Loucy (cell line): ENCODE results near the gene ZNF783.

Experiments used
- H2AFZ ChIP-seq: fragments of 200-600 bp; sonication (generic); 2 replicates; pipeline ENCODE4 v1.6.0; 2016; ENCODE audit warnings: antibody characterized with exemption, mild to moderate bottlenecking, low read length, moderate library complexity
- H3F3A ChIP-seq: fragments of 200-600 bp; 2 replicates; pipeline ENCODE4 v1.6.0; 2016; ENCODE audit warnings: antibody characterized with exemption, low read depth, mild to moderate bottlenecking
- H3K27me3 ChIP-seq: fragments of 200-600 bp; sonication (generic); 2 replicates; pipeline ENCODE4 v1.6.1; 2014; ENCODE audit warnings: low read length, mild to moderate bottlenecking; ENCODE audit not compliant: insufficient read depth, poor library complexity, severe bottlenecking
- H3K36me3 ChIP-seq: fragments of 200-600 bp; sonication (generic); 2 replicates; pipeline ENCODE4 v1.6.1; 2016; ENCODE audit warnings: low read length; ENCODE audit not compliant: insufficient read depth
- H3K4me1 ChIP-seq: fragments of 200-600 bp; sonication (generic); 2 replicates; pipeline ENCODE4 v1.5.1; 2014; ENCODE audit warnings: low read length, mild to moderate bottlenecking; ENCODE audit not compliant: insufficient read depth, poor library complexity, severe bottlenecking
- H3K4me2 ChIP-seq: fragments of 200-600 bp; sonication (generic); 2 replicates; pipeline ENCODE4 v1.6.0; 2014; ENCODE audit warnings: antibody characterized with exemption, low read length, low read depth, mild to moderate bottlenecking; ENCODE audit not compliant: poor library complexity, severe bottlenecking
- H3K4me3 ChIP-seq: fragments of 200-600 bp; sonication (generic); 2 replicates; pipeline ENCODE4 v1.5.1; 2014; ENCODE audit warnings: low read length, mild to moderate bottlenecking, mixed read lengths; ENCODE audit not compliant: poor library complexity, severe bottlenecking
- H3K79me2 ChIP-seq: fragments of 200-600 bp; sonication (generic); 2 replicates; pipeline ENCODE4 v1.6.1; 2014; ENCODE audit warnings: low read length; ENCODE audit not compliant: insufficient read depth
- H3K9ac ChIP-seq: fragments of 200-600 bp; sonication (generic); 2 replicates; pipeline ENCODE4 v1.6.0; 2014; ENCODE audit warnings: mild to moderate bottlenecking, low read depth, low read length, moderate library complexity; ENCODE audit not compliant: poor library complexity, severe bottlenecking
- H3K9me2 ChIP-seq: fragments of 200-600 bp; sonication (generic); replicated peaks from 2 replicates; pipeline ENCODE4 v1.6.1; 2016; ENCODE audit warnings: low read depth, low read length, mixed read lengths
- H3K9me3 ChIP-seq: fragments of 200-600 bp; sonication (generic); 2 replicates; pipeline ENCODE4 v1.6.1; 2014; ENCODE audit warnings: mild to moderate bottlenecking, antibody characterized with exemption, low read length, low read depth; ENCODE audit not compliant: insufficient read depth
- H4K20me1 ChIP-seq: fragments of 200-600 bp; sonication (generic); 2 replicates; pipeline ENCODE4 v1.6.0; 2014; ENCODE audit warnings: antibody characterized with exemption, low read length, mild to moderate bottlenecking; ENCODE audit not compliant: insufficient read depth, poor library complexity, severe bottlenecking
- EZH2phosphoT487 ChIP-seq: fragments of 200-600 bp; IDR thresholded peaks from 2 replicates; pipeline ENCODE4 v1.6.1; 2018; ENCODE audit warnings: antibody characterized with exemption, mild to moderate bottlenecking, moderate library complexity, borderline replicate concordance
- TF ChIP-seq, protein P1 (sequence below): fragments of 200-600 bp; sonication (generic); conservative IDR thresholded peaks from 2 replicates; pipeline ENCODE4 v1.5.1; 2014; ENCODE audit warnings: mild to moderate bottlenecking, antibody characterized with exemption, low read length

Gene ZNF783

GRCh38 chr7:149287622-149288021, 25.6 kb downstream of the ZNF783 start:
- Histone ChIP-seq H4K20me1 (no peaks in the 10 kb centered on the region), H2AFZ (no peak overlapping the region), H3K9me3 (no peaks in the 10 kb centered on the region), H3K4me1 (peaks cover 9% of the 10 kb centered on the region), H3K4me3 (no peak overlapping the region), H3K36me3 (no peaks in the 10 kb centered on the region), H3K79me2 (no peaks in the 10 kb centered on the region), H3F3A (no peaks in the 10 kb centered on the region), H3K4me2 (no peak overlapping the region), H3K27me3 (no peaks in the 10 kb centered on the region), H3K9me2 (no peaks in the 10 kb centered on the region), H3K9ac (no peak overlapping the region)
- TF ChIP-seq EZH2phosphoT487, result no peak
- TF ChIP-seq, protein P1, sequence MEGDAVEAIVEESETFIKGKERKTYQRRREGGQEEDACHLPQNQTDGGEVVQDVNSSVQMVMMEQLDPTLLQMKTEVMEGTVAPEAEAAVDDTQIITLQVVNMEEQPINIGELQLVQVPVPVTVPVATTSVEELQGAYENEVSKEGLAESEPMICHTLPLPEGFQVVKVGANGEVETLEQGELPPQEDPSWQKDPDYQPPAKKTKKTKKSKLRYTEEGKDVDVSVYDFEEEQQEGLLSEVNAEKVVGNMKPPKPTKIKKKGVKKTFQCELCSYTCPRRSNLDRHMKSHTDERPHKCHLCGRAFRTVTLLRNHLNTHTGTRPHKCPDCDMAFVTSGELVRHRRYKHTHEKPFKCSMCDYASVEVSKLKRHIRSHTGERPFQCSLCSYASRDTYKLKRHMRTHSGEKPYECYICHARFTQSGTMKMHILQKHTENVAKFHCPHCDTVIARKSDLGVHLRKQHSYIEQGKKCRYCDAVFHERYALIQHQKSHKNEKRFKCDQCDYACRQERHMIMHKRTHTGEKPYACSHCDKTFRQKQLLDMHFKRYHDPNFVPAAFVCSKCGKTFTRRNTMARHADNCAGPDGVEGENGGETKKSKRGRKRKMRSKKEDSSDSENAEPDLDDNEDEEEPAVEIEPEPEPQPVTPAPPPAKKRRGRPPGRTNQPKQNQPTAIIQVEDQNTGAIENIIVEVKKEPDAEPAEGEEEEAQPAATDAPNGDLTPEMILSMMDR, result no peak

DNA sequence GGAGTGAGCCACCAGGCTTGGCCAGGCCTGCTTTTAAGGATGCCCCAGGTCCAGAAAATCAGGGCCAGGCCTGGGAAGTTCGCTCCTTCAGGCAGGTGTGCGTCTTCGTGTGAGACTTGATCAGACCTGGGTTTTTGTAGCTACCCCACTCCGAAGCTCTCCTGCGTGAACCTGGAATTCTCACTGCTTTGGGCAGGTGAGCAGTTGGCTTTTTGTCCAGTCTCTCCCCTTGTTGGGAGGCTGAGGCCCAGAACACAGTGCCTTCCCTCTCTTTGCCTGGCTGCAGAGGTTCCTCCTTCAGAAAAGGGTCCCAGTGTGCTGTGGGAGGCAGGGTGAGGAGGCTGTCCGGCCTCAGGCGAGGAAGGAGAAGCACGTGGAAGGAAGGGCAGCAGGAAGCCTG, 27.3 kb downstream of the ZNF783 start:
- H3K79me2 ChIP-seq, result no peaks in the 10 kb centered on the region
- H3K9me3 ChIP-seq, result no peaks in the 10 kb centered on the region
- no peak overlapping the region for H2AFZ ChIP-seq
- H3K9me2 ChIP-seq, result no peaks in the 10 kb centered on the region
- TF ChIP-seq EZH2phosphoT487, result no peak
- TF ChIP-seq, protein P1, result no peak
- H3K4me3 ChIP-seq, result no peak overlapping the region
- no peak overlapping the region for H3K4me2 ChIP-seq
- H3K36me3 ChIP-seq, result no peaks in the 10 kb centered on the region
- no peak overlapping the region for H3K9ac ChIP-seq
- H4K20me1 ChIP-seq, result no peaks in the 10 kb centered on the region
- no peaks in the 10 kb centered on the region for H3K27me3 ChIP-seq
- peaks cover 5% of the 10 kb centered on the region for H3K4me1 ChIP-seq
- H3F3A ChIP-seq, result no peaks in the 10 kb centered on the region

DNA sequence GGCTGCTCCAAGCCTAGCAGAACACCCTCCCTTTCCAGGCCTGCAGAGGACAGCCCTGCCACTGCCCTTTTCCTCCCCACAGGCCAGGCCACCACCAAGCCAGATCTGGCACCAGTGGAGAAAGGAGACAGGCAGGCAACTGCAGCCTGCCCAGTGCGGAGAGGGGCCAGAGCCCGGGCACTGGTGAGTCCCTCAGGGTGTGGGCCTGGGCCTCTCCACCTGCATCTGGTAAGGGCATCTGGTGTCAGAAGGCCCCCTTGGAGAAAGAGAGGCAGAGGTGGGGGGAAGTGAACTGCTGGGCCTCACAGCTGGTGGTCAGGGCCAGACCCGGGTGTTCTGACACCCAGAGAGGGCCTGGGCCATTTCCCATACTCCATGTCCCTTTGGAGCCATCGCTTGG, 27.9 kb downstream of the ZNF783 start:
- no peak overlapping the region for H3K4me2 ChIP-seq
- H3K4me3 ChIP-seq, result no peak overlapping the region
- no peaks in the 10 kb centered on the region for H3K9me3 ChIP-seq
- H3K9me2 ChIP-seq, result no peaks in the 10 kb centered on the region
- no peaks in the 10 kb centered on the region for H3K36me3 ChIP-seq
- no peak overlapping the region for H3K9ac ChIP-seq
- H4K20me1 ChIP-seq, result no peaks in the 10 kb centered on the region
- TF ChIP-seq EZH2phosphoT487, result no peak
- TF ChIP-seq, protein P1, result no peak
- H2AFZ ChIP-seq, result no peak overlapping the region
- H3K27me3 ChIP-seq, result no peaks in the 10 kb centered on the region
- H3F3A ChIP-seq, result no peaks in the 10 kb centered on the region
- no peaks in the 10 kb centered on the region for H3K4me1 ChIP-seq
- no peaks in the 10 kb centered on the region for H3K79me2 ChIP-seq
